HepG2 (cell line): ENCODE results near the gene TNFRSF6B. TPM values are rescaled to one million over a fixed set of nuclear protein-coding genes. Genes with fewer than 3 reads are reported as not detected.

Experiments used
- ATRX ChIP-seq: sonication (generic); formaldehyde crosslinking; IDR thresholded peaks from 2 replicates; pipeline ENCODE4 v1.4.0; 2020; ENCODE audit warnings: missing genetic modification reagents, borderline replicate concordance
- PRDM4 ChIP-seq: sonication (generic); formaldehyde crosslinking; IDR thresholded peaks from 2 replicates; pipeline ENCODE4 v1.9.0; 2021; ENCODE audit warnings: missing genetic modification reagents, borderline replicate concordance
- REL ChIP-seq: sonication (generic); formaldehyde crosslinking; conservative IDR thresholded peaks from 2 replicates; pipeline ENCODE4 v1.8.0; 2022; ENCODE audit warnings: mild to moderate bottlenecking, missing genetic modification reagents, moderate library complexity
- SALL1 ChIP-seq: sonication (generic); formaldehyde crosslinking; IDR thresholded peaks from 2 replicates; pipeline ENCODE4 v1.8.0; 2022; ENCODE audit warnings: mild to moderate bottlenecking, missing genetic modification reagents
- ZBTB25 ChIP-seq: IDR thresholded peaks from 2 replicates; pipeline ENCODE4 v1.6.1; 2018; ENCODE audit warnings: missing genetic modification reagents
- ZIK1 ChIP-seq: sonication (generic); formaldehyde crosslinking; IDR thresholded peaks from 2 replicates; pipeline ENCODE4 v1.5.0; 2020; ENCODE audit warnings: mild to moderate bottlenecking, low read depth, missing genetic modification reagents, borderline replicate concordance
- ZNF337 ChIP-seq: sonication (generic); formaldehyde crosslinking; IDR thresholded peaks from 2 replicates; pipeline ENCODE4 v1.5.1; 2020; ENCODE audit warnings: missing genetic modification reagents, low read depth, mild to moderate bottlenecking, borderline replicate concordance
- ZNF510 ChIP-seq: sonication (generic); formaldehyde crosslinking; IDR thresholded peaks from 2 replicates; pipeline ENCODE4 v1.4.0; 2020; ENCODE audit warnings: low read depth, mild to moderate bottlenecking, missing genetic modification reagents
- ZNF564 ChIP-seq: sonication (generic); formaldehyde crosslinking; IDR thresholded peaks from 2 replicates; pipeline ENCODE4 v1.8.1; 2023; ENCODE audit warnings: mild to moderate bottlenecking, missing genetic modification reagents
- ZUFSP ChIP-seq: sonication (generic); formaldehyde crosslinking; IDR thresholded peaks from 2 replicates; pipeline ENCODE4 v1.9.0; 2021; ENCODE audit warnings: missing genetic modification reagents, mild to moderate bottlenecking, borderline replicate concordance
- polyA plus RNA-seq, 8 experiments: library from polyadenylated mRNA; depleted of rRNA in 3 of 8; stranded (reverse) in 7 of 8; unstranded in 1 of 8; fragments of >200 nt; fragmentation: Illumina TruSeq in 4 of 8; extraction: Trizol in 4 of 8; gene quantifications; 2 replicates each; pipeline versions ENCODE4 v1.2.1 to v1.2.3, GENCODE V29; 2011 to 2016; ENCODE audit warnings: low read depth in 4 of 8, missing spikeins in 1 of 8, mixed read lengths in 1 of 8; ENCODE audit not compliant: insufficient read depth in 1 of 8
- total RNA-seq, 5 experiments: library from RNA; depleted of rRNA; stranded (reverse); fragments of >200 nt; fragmentation: Illumina TruSeq; extraction: Trizol; gene quantifications; 2 replicates each; pipeline ENCODE4 v1.2.3, GENCODE V29; 2016; ENCODE audit warnings: low read depth in 1 of 5
- TF ChIP-seq, protein P1 (sequence below): sonication (generic); formaldehyde crosslinking; IDR thresholded peaks from 2 replicates; pipeline ENCODE4 v1.9.0; 2021; ENCODE audit warnings: mild to moderate bottlenecking, missing genetic modification reagents

The TNFRSF6B gene
- total and polyA plus RNA-seq, 2 of the 13 experiments (the other 11 are each of a cell fraction or from before 2014, with no cell fraction given) = 0.24 TPM; not detected in 1

GRCh38 chr20:63657937-63658748, 38.3 kb upstream of the TNFRSF6B start, which contains the start of gene RTEL1 (continued):
- TF ChIP-seq, protein P1, sequence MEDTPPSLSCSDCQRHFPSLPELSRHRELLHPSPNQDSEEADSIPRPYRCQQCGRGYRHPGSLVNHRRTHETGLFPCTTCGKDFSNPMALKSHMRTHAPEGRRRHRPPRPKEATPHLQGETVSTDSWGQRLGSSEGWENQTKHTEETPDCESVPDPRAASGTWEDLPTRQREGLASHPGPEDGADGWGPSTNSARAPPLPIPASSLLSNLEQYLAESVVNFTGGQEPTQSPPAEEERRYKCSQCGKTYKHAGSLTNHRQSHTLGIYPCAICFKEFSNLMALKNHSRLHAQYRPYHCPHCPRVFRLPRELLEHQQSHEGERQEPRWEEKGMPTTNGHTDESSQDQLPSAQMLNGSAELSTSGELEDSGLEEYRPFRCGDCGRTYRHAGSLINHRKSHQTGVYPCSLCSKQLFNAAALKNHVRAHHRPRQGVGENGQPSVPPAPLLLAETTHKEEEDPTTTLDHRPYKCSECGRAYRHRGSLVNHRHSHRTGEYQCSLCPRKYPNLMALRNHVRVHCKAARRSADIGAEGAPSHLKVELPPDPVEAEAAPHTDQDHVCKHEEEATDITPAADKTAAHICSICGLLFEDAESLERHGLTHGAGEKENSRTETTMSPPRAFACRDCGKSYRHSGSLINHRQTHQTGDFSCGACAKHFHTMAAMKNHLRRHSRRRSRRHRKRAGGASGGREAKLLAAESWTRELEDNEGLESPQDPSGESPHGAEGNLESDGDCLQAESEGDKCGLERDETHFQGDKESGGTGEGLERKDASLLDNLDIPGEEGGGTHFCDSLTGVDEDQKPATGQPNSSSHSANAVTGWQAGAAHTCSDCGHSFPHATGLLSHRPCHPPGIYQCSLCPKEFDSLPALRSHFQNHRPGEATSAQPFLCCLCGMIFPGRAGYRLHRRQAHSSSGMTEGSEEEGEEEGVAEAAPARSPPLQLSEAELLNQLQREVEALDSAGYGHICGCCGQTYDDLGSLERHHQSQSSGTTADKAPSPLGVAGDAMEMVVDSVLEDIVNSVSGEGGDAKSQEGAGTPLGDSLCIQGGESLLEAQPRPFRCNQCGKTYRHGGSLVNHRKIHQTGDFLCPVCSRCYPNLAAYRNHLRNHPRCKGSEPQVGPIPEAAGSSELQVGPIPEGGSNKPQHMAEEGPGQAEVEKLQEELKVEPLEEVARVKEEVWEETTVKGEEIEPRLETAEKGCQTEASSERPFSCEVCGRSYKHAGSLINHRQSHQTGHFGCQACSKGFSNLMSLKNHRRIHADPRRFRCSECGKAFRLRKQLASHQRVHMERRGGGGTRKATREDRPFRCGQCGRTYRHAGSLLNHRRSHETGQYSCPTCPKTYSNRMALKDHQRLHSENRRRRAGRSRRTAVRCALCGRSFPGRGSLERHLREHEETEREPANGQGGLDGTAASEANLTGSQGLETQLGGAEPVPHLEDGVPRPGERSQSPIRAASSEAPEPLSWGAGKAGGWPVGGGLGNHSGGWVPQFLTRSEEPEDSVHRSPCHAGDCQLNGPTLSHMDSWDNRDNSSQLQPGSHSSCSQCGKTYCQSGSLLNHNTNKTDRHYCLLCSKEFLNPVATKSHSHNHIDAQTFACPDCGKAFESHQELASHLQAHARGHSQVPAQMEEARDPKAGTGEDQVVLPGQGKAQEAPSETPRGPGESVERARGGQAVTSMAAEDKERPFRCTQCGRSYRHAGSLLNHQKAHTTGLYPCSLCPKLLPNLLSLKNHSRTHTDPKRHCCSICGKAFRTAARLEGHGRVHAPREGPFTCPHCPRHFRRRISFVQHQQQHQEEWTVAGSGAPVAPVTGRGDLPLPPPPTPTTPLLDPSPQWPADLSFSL (CRISPR knock-in tag) = no peak
- peak; percentile 85 for TF ChIP-seq ZBTB25 (CRISPR knock-in tag)
- TF ChIP-seq ZNF510 = peak; percentile 86
- peak; percentile 61 for TF ChIP-seq SALL1 (CRISPR knock-in tag)
- 0 out of 2 replicates have a peak, but pooled peaks have one; percentile 36 for TF ChIP-seq REL (CRISPR knock-in tag)
- no peak for TF ChIP-seq ZUFSP
- no peak; the same call in 1 of the 2 replicates for TF ChIP-seq ZNF337 (CRISPR knock-in tag)
- no peak for TF ChIP-seq ATRX (CRISPR knock-in tag)
- peak; percentile 69 for TF ChIP-seq ZNF564 (CRISPR knock-in tag)
- peak; percentile 88 for TF ChIP-seq PRDM4 (CRISPR knock-in tag)
- 0 out of 2 replicates have a peak, but pooled peaks have one; percentile 30 for TF ChIP-seq ZIK1
